Loucy (cell line): Measurements from ENCODE around the gene FAM53B.
A peak's percentile ranks its signal among the peaks of the same experiment; 100 is the strongest.

Experiments used
- H2AFZ ChIP-seq: fragments of 200-600 bp; sonication (generic); 2 replicates; pipeline ENCODE4 v1.6.0; 2016; ENCODE audit warnings: antibody characterized with exemption, mild to moderate bottlenecking, low read length, moderate library complexity
- H3F3A ChIP-seq: fragments of 200-600 bp; 2 replicates; pipeline ENCODE4 v1.6.0; 2016; ENCODE audit warnings: antibody characterized with exemption, low read depth, mild to moderate bottlenecking
- H3K27me3 ChIP-seq: fragments of 200-600 bp; sonication (generic); 2 replicates; pipeline ENCODE4 v1.6.1; 2014; ENCODE audit warnings: low read length, mild to moderate bottlenecking; ENCODE audit not compliant: insufficient read depth, poor library complexity, severe bottlenecking
- H3K36me3 ChIP-seq: fragments of 200-600 bp; sonication (generic); 2 replicates; pipeline ENCODE4 v1.6.1; 2016; ENCODE audit warnings: low read length; ENCODE audit not compliant: insufficient read depth
- H3K4me1 ChIP-seq: fragments of 200-600 bp; sonication (generic); 2 replicates; pipeline ENCODE4 v1.5.1; 2014; ENCODE audit warnings: low read length, mild to moderate bottlenecking; ENCODE audit not compliant: insufficient read depth, poor library complexity, severe bottlenecking
- H3K4me2 ChIP-seq: fragments of 200-600 bp; sonication (generic); 2 replicates; pipeline ENCODE4 v1.6.0; 2014; ENCODE audit warnings: antibody characterized with exemption, low read length, low read depth, mild to moderate bottlenecking; ENCODE audit not compliant: poor library complexity, severe bottlenecking
- H3K4me3 ChIP-seq: fragments of 200-600 bp; sonication (generic); 2 replicates; pipeline ENCODE4 v1.5.1; 2014; ENCODE audit warnings: low read length, mild to moderate bottlenecking, mixed read lengths; ENCODE audit not compliant: poor library complexity, severe bottlenecking
- H3K79me2 ChIP-seq: fragments of 200-600 bp; sonication (generic); 2 replicates; pipeline ENCODE4 v1.6.1; 2014; ENCODE audit warnings: low read length; ENCODE audit not compliant: insufficient read depth
- H3K9ac ChIP-seq: fragments of 200-600 bp; sonication (generic); 2 replicates; pipeline ENCODE4 v1.6.0; 2014; ENCODE audit warnings: mild to moderate bottlenecking, low read depth, low read length, moderate library complexity; ENCODE audit not compliant: poor library complexity, severe bottlenecking
- H3K9me2 ChIP-seq: fragments of 200-600 bp; sonication (generic); replicated peaks from 2 replicates; pipeline ENCODE4 v1.6.1; 2016; ENCODE audit warnings: low read depth, low read length, mixed read lengths
- H3K9me3 ChIP-seq: fragments of 200-600 bp; sonication (generic); 2 replicates; pipeline ENCODE4 v1.6.1; 2014; ENCODE audit warnings: mild to moderate bottlenecking, antibody characterized with exemption, low read length, low read depth; ENCODE audit not compliant: insufficient read depth
- H4K20me1 ChIP-seq: fragments of 200-600 bp; sonication (generic); 2 replicates; pipeline ENCODE4 v1.6.0; 2014; ENCODE audit warnings: antibody characterized with exemption, low read length, mild to moderate bottlenecking; ENCODE audit not compliant: insufficient read depth, poor library complexity, severe bottlenecking
- CTCF ChIP-seq: fragments of 200-600 bp; sonication (generic); conservative IDR thresholded peaks from 2 replicates; pipeline ENCODE4 v1.5.1; 2014; ENCODE audit warnings: mild to moderate bottlenecking, antibody characterized with exemption, low read length
- EZH2phosphoT487 ChIP-seq: fragments of 200-600 bp; IDR thresholded peaks from 2 replicates; pipeline ENCODE4 v1.6.1; 2018; ENCODE audit warnings: antibody characterized with exemption, mild to moderate bottlenecking, moderate library complexity, borderline replicate concordance

FAM53B gene

GRCh38 chr10:124681091-124681490 is 63.1 kb downstream of the FAM53B start:
- Histone ChIP-seq H3K79me2 (peaks cover 40% of the 10 kb centered on the region; the same call in 1 of the 2 replicates), H3K36me3 (peaks cover 42% of the 10 kb centered on the region; the same call in 1 of the 2 replicates), H3K27me3 (no peaks in the 10 kb centered on the region), H3K9ac (no peak overlapping the region), H3F3A (no peaks in the 10 kb centered on the region), H3K9me3 (no peaks in the 10 kb centered on the region), H3K4me1 (peaks cover 23% of the 10 kb centered on the region), H3K4me2 (no peak overlapping the region), H2AFZ (no peak overlapping the region), H3K4me3 (no peak overlapping the region), H3K9me2 (no peaks in the 10 kb centered on the region), H4K20me1 (peaks cover 4% of the 10 kb centered on the region)
- TF ChIP-seq CTCF, result no peak
- TF ChIP-seq EZH2phosphoT487, result no peak

DNA sequence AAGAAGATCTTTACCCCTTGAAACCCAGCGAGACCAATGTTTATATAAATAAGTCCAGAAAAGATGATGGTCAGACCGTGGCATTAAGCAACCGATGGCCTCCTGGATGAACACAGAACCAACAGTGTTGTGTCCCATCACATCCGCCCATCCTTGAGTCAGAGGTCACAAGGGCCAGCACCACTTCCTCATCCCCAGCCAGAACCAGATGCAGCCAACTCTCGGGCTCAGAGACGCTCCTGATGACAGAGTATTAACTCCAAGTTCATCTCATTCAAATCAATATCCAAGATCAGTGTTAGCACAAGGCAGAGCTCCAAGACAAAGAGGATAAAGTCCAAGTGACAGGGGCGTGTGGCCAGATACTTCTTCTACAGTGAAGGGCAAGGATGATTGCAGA is 63.5 kb downstream of the FAM53B start:
- Histone ChIP-seq H3K4me2 (no peak overlapping the region), H3F3A (no peaks in the 10 kb centered on the region), H3K79me2 (peaks cover 44% of the 10 kb centered on the region; the same call in 1 of the 2 replicates), H3K4me3 (no peak overlapping the region), H3K9ac (no peak overlapping the region), H3K9me2 (no peaks in the 10 kb centered on the region), H3K27me3 (no peaks in the 10 kb centered on the region), H2AFZ (no peak overlapping the region), H4K20me1 (peaks cover 4% of the 10 kb centered on the region), H3K4me1 (peaks cover 23% of the 10 kb centered on the region), H3K9me3 (no peaks in the 10 kb centered on the region), H3K36me3 (peaks cover 43% of the 10 kb centered on the region; the same call in 1 of the 2 replicates)
- TF ChIP-seq EZH2phosphoT487 (no peak), CTCF (no peak)

GRCh38 chr10:124679401-124679800 is 64.8 kb downstream of the FAM53B start:
- H3K9me3 ChIP-seq, result no peaks in the 10 kb centered on the region
- H3K79me2 ChIP-seq, result peaks cover 57% of the 10 kb centered on the region; the same call in 1 of the 2 replicates
- no peaks in the 10 kb centered on the region for H3K9me2 ChIP-seq
- TF ChIP-seq CTCF (no peak), EZH2phosphoT487 (no peak)
- H4K20me1 ChIP-seq, result peaks cover 4% of the 10 kb centered on the region
- peaks cover 16% of the 10 kb centered on the region for H3K4me1 ChIP-seq
- H2AFZ ChIP-seq, result no peak overlapping the region
- no peak overlapping the region for H3K9ac ChIP-seq
- no peaks in the 10 kb centered on the region for H3F3A ChIP-seq
- no peak overlapping the region for H3K4me3 ChIP-seq
- H3K36me3 ChIP-seq, result peaks cover 46% of the 10 kb centered on the region; the same call in 1 of the 2 replicates
- H3K4me2 ChIP-seq, result peak overlapping the region; percentile 28
- no peaks in the 10 kb centered on the region for H3K27me3 ChIP-seq
